GM18907 (cell line): Measurements from ENCODE around the gene OR51L1.

Experiments
- ATAC-seq: cut with Tn5 transposase; IDR thresholded peaks from one replicate; pipeline ENCODE4 v1.9.1; 2021; ENCODE audit warnings: mild to moderate bottlenecking, moderate library complexity; ENCODE audit not compliant: unreplicated experiment

OR51L1 gene

DNA sequence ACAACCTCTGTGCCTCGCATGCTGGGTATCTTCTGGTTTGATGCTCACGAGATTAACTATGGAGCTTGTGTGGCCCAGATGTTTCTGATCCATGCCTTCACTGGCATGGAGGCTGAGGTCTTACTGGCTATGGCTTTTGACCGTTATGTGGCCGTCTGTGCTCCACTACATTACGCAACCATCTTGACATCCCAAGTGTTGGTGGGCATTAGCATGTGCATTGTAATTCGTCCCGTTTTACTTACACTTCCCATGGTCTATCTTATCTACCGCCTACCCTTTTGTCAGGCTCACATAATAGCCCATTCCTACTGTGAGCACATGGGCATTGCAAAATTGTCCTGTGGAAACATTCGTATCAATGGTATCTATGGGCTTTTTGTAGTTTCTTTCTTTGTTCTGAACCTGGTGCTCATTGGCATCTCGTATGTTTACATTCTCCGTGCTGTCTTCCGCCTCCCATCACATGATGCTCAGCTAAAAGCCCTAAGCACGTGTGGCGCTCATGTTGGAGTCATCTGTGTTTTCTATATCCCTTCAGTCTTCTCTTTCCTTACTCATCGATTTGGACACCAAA, 52.2 kb downstream of the OR51L1 start:
- no peak for ATAC-seq
